Measurements from ENCODE around the gene CNTN4. TPM values are rescaled to one million over a fixed set of nuclear protein-coding genes. Genes with fewer than 3 reads are reported as not detected.

The CNTN4 gene
- total RNA-seq, 4 donors from 2014 or later, result 33.6 to 112 (median 53.1) TPM

GRCh38 chr3:2861120-2861519 is 762.5 kb downstream of the CNTN4 start:
- H3K4me3 ChIP-seq (replicated peaks in 1 of 3), result no peak overlapping the region
- H3K27ac ChIP-seq, result no peak overlapping the region
- intact Hi-C loops (cut with DNase I), result no loop called here
- TF ChIP-seq CTCF (IDR thresholded peaks at IDR 0.05), result no peak
- TF ChIP-seq POLR2A (IDR thresholded peaks at IDR 0.05), result no peak
- H3K9me3 ChIP-seq, result no peaks in the 10 kb centered on the region
- no peaks in the 10 kb centered on the region for H3K36me3 ChIP-seq
- no peak for DNase-seq
- 76 to 81% methylated on average over 1 of the region's 1 CpG for WGBS, 2 donors
- no peaks in the 10 kb centered on the region for H3K4me1 ChIP-seq
- H3K27me3 ChIP-seq, result no peaks in the 10 kb centered on the region

GRCh38 chr3:2861920-2862319 is 763.3 kb downstream of the CNTN4 start:
- Histone ChIP-seq H3K27me3 (no peaks in the 10 kb centered on the region), H3K9me3 (no peaks in the 10 kb centered on the region), H3K4me1 (no peaks in the 10 kb centered on the region), H3K4me3 (replicated peaks in 1 of 3) (no peak overlapping the region), H3K36me3 (no peaks in the 10 kb centered on the region), H3K27ac (no peak overlapping the region)
- TF ChIP-seq POLR2A (IDR thresholded peaks at IDR 0.05), result no peak
- no peak for TF ChIP-seq CTCF (IDR thresholded peaks at IDR 0.05)
- intact Hi-C loops (cut with DNase I), result no loop called here
- DNase-seq, result no peak
- WGBS, 2 donors, result 76 to 78% methylated on average over 1 of the region's 1 CpG

- TF ChIP-seq POLR2A (IDR thresholded peaks at IDR 0.05), result no peak
- Histone ChIP-seq H3K36me3 (no peaks in the 10 kb centered on the region), H3K9me3 (no peaks in the 10 kb centered on the region), H3K4me1 (no peaks in the 10 kb centered on the region), H3K27ac (no peak overlapping the region), H3K4me3 (replicated peaks in 1 of 3) (no peak overlapping the region), H3K27me3 (no peaks in the 10 kb centered on the region)
- 72 to 78% methylated on average over 1 of the region's 1 CpG for WGBS, 2 donors
- no peak for DNase-seq
- intact Hi-C loops (cut with DNase I), result no loop called here
Measured at GRCh38 chr3:2862366-2862765, 763.7 kb downstream of the CNTN4 start.

DNA sequence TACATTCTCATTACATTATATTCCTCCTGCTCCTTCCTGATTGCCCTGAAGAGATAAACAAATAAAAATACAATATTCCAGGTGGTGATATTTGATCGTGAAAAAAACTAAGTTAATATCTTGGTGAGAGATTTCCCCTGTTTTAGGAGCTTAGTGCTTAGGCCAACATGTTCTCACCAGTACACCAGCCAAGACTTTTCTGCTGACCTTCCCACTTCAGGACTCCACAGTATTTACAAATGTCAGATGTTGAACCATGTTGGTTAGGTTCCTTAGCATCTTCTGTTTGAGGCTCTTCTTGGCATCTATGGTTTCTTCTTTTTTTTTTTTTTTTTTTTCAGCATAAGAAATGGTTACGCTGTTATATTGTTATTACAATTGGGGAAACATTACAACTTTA is 764.5 kb downstream of the CNTN4 start:
- TF ChIP-seq CTCF (IDR thresholded peaks at IDR 0.05) (no peak), POLR2A (IDR thresholded peaks at IDR 0.05) (no peak)
- H3K27ac ChIP-seq, result no peak overlapping the region
- no peaks in the 10 kb centered on the region for H3K36me3 ChIP-seq
- intact Hi-C loops (cut with DNase I), result no loop called here
- H3K4me1 ChIP-seq, result no peaks in the 10 kb centered on the region
- no peak overlapping the region for H3K4me3 ChIP-seq (replicated peaks in 1 of 3)
- 46 to 85% methylated on average over 2 of the region's 2 CpGs for WGBS, 2 donors
- no peaks in the 10 kb centered on the region for H3K27me3 ChIP-seq
- H3K9me3 ChIP-seq, result no peaks in the 10 kb centered on the region
- DNase-seq, result no peak

- no peak for DNase-seq
- no peaks in the 10 kb centered on the region for H3K4me1 ChIP-seq
- TF ChIP-seq CTCF (IDR thresholded peaks at IDR 0.05), result no peak
- TF ChIP-seq POLR2A (IDR thresholded peaks at IDR 0.05), result no peak
- no peaks in the 10 kb centered on the region for H3K9me3 ChIP-seq
- WGBS, 2 donors, result 56 to 59% methylated on average over 1 of the region's 1 CpG
- no peaks in the 10 kb centered on the region for H3K36me3 ChIP-seq
- H3K27ac ChIP-seq, result no peak overlapping the region
- H3K4me3 ChIP-seq (replicated peaks in 1 of 3), result no peak overlapping the region
- H3K27me3 ChIP-seq, result no peaks in the 10 kb centered on the region
- intact Hi-C loops (cut with DNase I), result no loop called here
Measured at GRCh38 chr3:2869905-2870304, 771.2 kb downstream of the CNTN4 start.
